ENCODE results near the gene NINJ1.

- TF ChIP-seq CTCF (conservative IDR thresholded peaks at IDR 0.05 in 1 of 2, IDR thresholded peaks at IDR 0.05 in 1 of 2; ENCODE audit: low read depth in 1 of 2, low read length in 2 of 2) (no peak), EZH2 (IDR thresholded peaks at IDR 0.05; ENCODE audit: low read length, missing control alignments) (no peak)
Measured at GRCh38 chr9:93099551-93100275, 34.3 kb downstream of the NINJ1 start.
